ENCODE measurements around the gene TPGS1. TPM values are rescaled to one million over a fixed set of nuclear protein-coding genes. Genes with fewer than 3 reads are reported as not detected.

Gene TPGS1
- total RNA-seq, 1 donor from 2014 or later: 25.4 TPM

- Mint-ChIP-seq H3K9me3 (ENCODE audit: unreplicated experiment) (no peaks in the 10 kb centered on the region), H3K4me3 (ENCODE audit: unreplicated experiment) (no peak overlapping the region), H3K36me3 (ENCODE audit: unreplicated experiment) (no peaks in the 10 kb centered on the region), H3K27me3 (ENCODE audit: unreplicated experiment) (no peaks in the 10 kb centered on the region), H3K4me1 (ENCODE audit: unreplicated experiment) (peaks cover 8% of the 10 kb centered on the region), H3K27ac (ENCODE audit: unreplicated experiment) (no peak overlapping the region)
- TF ChIP-seq CTCF (IDR thresholded peaks at IDR 0.05): no peak
- no peak for DNase-seq (ENCODE audit: extremely low spot score, unreplicated experiment)
Measured at GRCh38 chr19:525029-525428, 17.7 kb downstream of the TPGS1 start.

DNA sequence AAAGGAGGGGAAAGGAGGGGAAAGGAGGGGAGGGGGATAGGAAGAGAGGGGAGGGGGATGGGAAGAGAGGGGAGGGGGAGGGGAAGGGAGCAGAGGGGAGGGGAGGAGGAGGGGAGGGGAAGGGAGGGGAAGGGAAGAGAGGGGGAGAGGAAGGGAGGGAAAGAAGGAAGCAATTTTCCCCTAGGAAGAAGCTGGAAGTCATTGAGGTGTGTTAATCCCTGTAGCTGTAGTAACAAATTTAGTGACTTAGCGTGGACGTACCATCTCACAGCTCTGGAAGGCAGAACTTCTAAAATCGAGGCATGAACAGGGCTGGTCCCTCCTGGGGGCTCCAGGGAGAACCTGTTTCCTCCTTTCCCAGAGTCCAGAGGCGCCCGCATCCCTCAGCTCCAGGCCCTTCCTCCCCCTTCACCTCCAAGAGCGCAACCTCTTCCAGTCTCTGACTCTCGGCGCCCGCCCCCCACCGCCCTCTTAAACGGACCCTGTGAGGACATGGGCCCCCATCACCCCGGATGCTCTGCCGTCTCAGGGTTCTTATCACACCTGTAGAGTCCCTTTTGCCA lies 18.6 kb downstream of the TPGS1 start:
- DNase-seq (ENCODE audit: extremely low spot score, unreplicated experiment): no peak
- no peak overlapping the region for H3K27ac Mint-ChIP-seq (ENCODE audit: unreplicated experiment)
- TF ChIP-seq CTCF (IDR thresholded peaks at IDR 0.05): no peak
- no peaks in the 10 kb centered on the region for H3K9me3 Mint-ChIP-seq (ENCODE audit: unreplicated experiment)
- no peak overlapping the region for H3K4me3 Mint-ChIP-seq (ENCODE audit: unreplicated experiment)
- H3K27me3 Mint-ChIP-seq (ENCODE audit: unreplicated experiment): no peaks in the 10 kb centered on the region
- peaks cover 13% of the 10 kb centered on the region for H3K4me1 Mint-ChIP-seq (ENCODE audit: unreplicated experiment)
- H3K36me3 Mint-ChIP-seq (ENCODE audit: unreplicated experiment): no peaks in the 10 kb centered on the region

DNA sequence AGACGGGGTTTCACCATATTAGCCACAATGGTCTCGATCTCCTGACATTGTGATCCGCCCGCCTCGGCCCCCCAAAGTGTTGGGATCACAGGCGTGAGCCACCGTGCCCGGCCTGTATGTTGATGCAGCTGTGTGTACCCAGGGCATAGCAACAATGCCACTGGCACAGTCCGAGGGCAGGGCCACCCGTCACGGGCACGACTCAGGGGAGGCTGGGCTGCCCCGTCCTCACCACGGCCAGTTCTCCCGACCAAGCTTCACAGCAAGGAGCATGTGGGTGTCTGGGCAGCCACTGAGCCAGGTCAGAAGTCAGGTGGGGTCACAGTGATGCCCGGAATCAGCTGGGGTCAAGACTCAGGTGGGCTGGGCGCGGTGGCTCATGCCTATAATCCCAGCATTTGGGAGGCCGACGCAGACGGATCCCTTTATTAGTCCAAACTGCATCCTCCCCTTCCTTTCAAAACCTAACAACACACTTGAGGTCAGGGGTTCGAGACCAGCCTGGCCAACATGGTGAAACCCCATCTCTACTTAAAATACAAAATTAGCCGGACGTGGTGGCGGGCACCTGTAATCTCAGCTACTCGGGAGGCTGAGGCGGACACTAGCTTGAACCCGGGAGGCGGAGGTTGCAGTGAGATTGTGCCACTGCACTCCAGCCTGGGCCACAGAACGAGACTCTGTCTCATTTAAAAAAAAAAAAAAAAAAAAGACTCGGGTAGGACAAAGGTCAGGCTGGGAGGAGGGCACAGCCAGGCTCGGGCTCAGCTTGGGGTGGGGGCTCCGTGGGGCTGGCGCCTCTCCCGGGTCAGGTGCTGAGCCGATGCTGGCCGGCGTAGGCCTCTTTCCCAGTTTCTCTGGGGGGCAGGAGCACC lies 23.1 kb downstream of the TPGS1 start:
- Mint-ChIP-seq H3K36me3 (ENCODE audit: unreplicated experiment) (no peaks in the 10 kb centered on the region), H3K4me3 (ENCODE audit: unreplicated experiment) (peak overlapping the region; percentile 73), H3K27ac (ENCODE audit: unreplicated experiment) (peak overlapping the region; percentile 52), H3K4me1 (ENCODE audit: unreplicated experiment) (peaks cover 24% of the 10 kb centered on the region), H3K9me3 (ENCODE audit: unreplicated experiment) (no peaks in the 10 kb centered on the region), H3K27me3 (ENCODE audit: unreplicated experiment) (no peaks in the 10 kb centered on the region)
- no peak for TF ChIP-seq CTCF (IDR thresholded peaks at IDR 0.05)
- no peak for DNase-seq (ENCODE audit: extremely low spot score, unreplicated experiment)

DNA sequence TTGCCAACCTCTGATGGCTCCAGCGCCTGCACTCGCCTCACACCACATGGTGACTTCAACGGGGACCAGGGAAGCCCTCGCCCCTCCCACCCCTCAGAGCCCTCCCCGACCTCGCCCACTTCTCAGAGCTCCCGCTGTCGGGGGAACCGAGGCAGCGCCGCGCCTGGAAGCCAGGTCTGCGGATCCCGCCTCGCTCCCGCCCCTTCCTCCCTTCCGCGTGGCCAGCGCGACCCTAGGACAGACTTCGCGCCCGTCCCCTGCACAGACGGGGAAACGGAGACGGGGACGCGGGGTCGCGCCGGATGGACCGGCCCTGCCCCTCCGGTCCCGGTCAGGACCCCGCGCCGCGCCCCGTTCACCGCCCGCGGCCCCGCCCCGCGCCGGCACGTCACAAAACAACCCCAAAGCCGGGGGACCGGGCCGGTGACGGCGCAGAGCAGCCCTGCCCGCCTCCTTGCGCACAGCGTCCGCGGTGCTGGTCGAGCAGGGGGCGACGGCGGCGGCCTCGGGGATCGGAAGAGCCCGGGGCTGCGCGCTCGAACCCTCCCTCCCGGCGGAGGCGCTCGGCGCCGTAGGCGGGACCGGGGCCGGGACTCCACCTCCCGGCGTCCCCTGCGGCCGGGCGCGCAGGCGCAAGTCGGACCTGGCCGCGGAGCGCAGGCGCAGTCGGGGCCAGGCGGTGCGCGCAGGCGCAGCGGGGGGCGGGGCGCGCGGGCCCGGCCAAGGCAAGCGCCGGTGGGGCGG lies 23.9 kb downstream of the TPGS1 start:
- peak; percentile 98 for DNase-seq (ENCODE audit: extremely low spot score, unreplicated experiment)
- Mint-ChIP-seq H3K36me3 (ENCODE audit: unreplicated experiment) (no peaks in the 10 kb centered on the region), H3K27me3 (ENCODE audit: unreplicated experiment) (no peaks in the 10 kb centered on the region), H3K4me1 (ENCODE audit: unreplicated experiment) (peaks cover 22% of the 10 kb centered on the region), H3K4me3 (ENCODE audit: unreplicated experiment) (peak overlapping the region; percentile 73), H3K9me3 (ENCODE audit: unreplicated experiment) (no peaks in the 10 kb centered on the region), H3K27ac (ENCODE audit: unreplicated experiment) (peak overlapping the region; percentile 52)
- no peak for TF ChIP-seq CTCF (IDR thresholded peaks at IDR 0.05)

All from osteocyte (in vitro differentiated cells).